ENCODE results near the gene H1-8.
"Not testable (repeated sequence)": the region's sequence is repeated elsewhere in the genome, so short reads cannot be mapped to it uniquely, and the experiment has no call there.

- not testable (repeated sequence) for TF ChIP-seq CTCF (conservative IDR thresholded peaks at IDR 0.05; ENCODE audit: low read depth, low read length); EZH2phosphoT487 (IDR thresholded peaks at IDR 0.05; ENCODE audit: borderline replicate concordance, low read length); EZH2 (IDR thresholded peaks at IDR 0.05; ENCODE audit: low read length, unreplicated experiment)
These were observed 45.1 kb upstream of the H1-8 start for GRCh38 chr3:129497876-129498275.

Measured in PC-3 (cell line).